AG10803 (cell line): Measurements from ENCODE around the gene SPO11.

Source experiments
- DNase-seq: peaks from one replicate; pipeline ENCODE4 v3.0.0; 2010; ENCODE audit warnings: low read depth
- H3K4me3 ChIP-seq: 2 replicates; pipeline ENCODE4 v1.5.1; 2011; ENCODE audit warnings: mild to moderate bottlenecking, low read length, control low read depth
- CTCF ChIP-seq: conservative IDR thresholded peaks from 2 replicates; pipeline ENCODE4 v1.5.1; 2011; ENCODE audit warnings: mild to moderate bottlenecking, low read length, control low read depth, inconsistent platforms

The SPO11 gene

GRCh38 chr20:57387463-57387862 lies 57.9 kb downstream of the SPO11 start:
- no peak overlapping the region for H3K4me3 ChIP-seq
- no peak for TF ChIP-seq CTCF
- DNase-seq: no peak

- no peak overlapping the region for H3K4me3 ChIP-seq
- no peak for DNase-seq
- TF ChIP-seq CTCF: no peak
Measured at GRCh38 chr20:57387945-57388371, 58.4 kb downstream of the SPO11 start.

- TF ChIP-seq CTCF: peak; percentile 40
- DNase-seq: peak; percentile 71
- H3K4me3 ChIP-seq: peak overlapping the region; percentile 41
Measured at GRCh38 chr20:57388953-57389694, 59.5 kb downstream of the SPO11 start.

- DNase-seq: no peak
- no peak for TF ChIP-seq CTCF
- peak overlapping the region; percentile 41 for H3K4me3 ChIP-seq
Measured at GRCh38 chr20:57389695-57390603, 60.3 kb downstream of the SPO11 start.

- no peak for TF ChIP-seq CTCF
- H3K4me3 ChIP-seq: peak within 1 kb of the TSS; percentile 73
- DNase-seq: peak; percentile 50
Measured at GRCh38 chr20:57390604-57391438, 61.2 kb downstream of the SPO11 start, which contains the start of gene RBM38. Gene RBM38 (plus strand): TSS chr20:57391396. CDS start chr20:57391582, 186 bp downstream.

GRCh38 chr20:57391439-57392301 lies 62.1 kb downstream of the SPO11 start:
- peak; percentile 18 for DNase-seq
- no peak for TF ChIP-seq CTCF
- peak overlapping the region; percentile 73 for H3K4me3 ChIP-seq
